Natural killer cell (primary cell): ENCODE results near the gene CATSPER3. TPM values are rescaled to one million over a fixed set of nuclear protein-coding genes. Genes with fewer than 3 reads are reported as not detected.

Source experiments
- ATAC-seq, 3 donors: fragments of 150-1000 bp in 2 of 3; fragments of 200-7000 bp in 1 of 3; cut with Tn5 transposase; 1 replicate in 1 of 3; 2 replicates in 2 of 3; pipeline ENCODE4 v1.10.0; 2021; ENCODE audit warnings: mild to moderate bottlenecking in 2 of 3, moderate library complexity in 2 of 3
- DNase-seq, 2 donors: peaks; one replicate each; pipeline versions ENCODE4 v3.0.0 to v3.0.0-alpha.2; 2013 to 2021; ENCODE audit warnings: mixed read lengths in 1 of 2
- H3K27ac ChIP-seq: one replicate; pipeline ENCODE4 v1.5.1; 2013; ENCODE audit warnings: mild to moderate bottlenecking, low read length
- H3K27me3 ChIP-seq: one replicate; pipeline ENCODE4 v1.6.1; 2013; ENCODE audit warnings: low read length; ENCODE audit not compliant: control insufficient read depth, insufficient read depth
- H3K36me3 ChIP-seq: one replicate; pipeline ENCODE4 v1.6.1; 2013; ENCODE audit warnings: low read length; ENCODE audit not compliant: control insufficient read depth, insufficient read depth
- H3K4me1 ChIP-seq: one replicate; pipeline ENCODE4 v1.6.1; 2013; ENCODE audit warnings: low read length; ENCODE audit not compliant: control insufficient read depth, insufficient read depth
- H3K4me3 ChIP-seq: one replicate; pipeline ENCODE4 v1.5.1; 2013; ENCODE audit warnings: low read length
- H3K9me3 ChIP-seq: one replicate; pipeline ENCODE4 v1.6.1; 2013; ENCODE audit warnings: low read length; ENCODE audit not compliant: control insufficient read depth, insufficient read depth
- H3K27ac Mint-ChIP-seq, 2 donors: one replicate each; pipeline ENCODE4 v1.8.0; 2022; ENCODE audit warnings: mild to moderate bottlenecking in 2 of 2, mixed read lengths in 2 of 2, moderate library complexity in 1 of 2
- H3K27me3 Mint-ChIP-seq, 2 donors: one replicate each; pipeline ENCODE4 v1.8.0; 2022; ENCODE audit warnings: low read depth in 2 of 2, mixed read lengths in 2 of 2
- H3K36me3 Mint-ChIP-seq: one replicate; pipeline ENCODE4 v1.8.0; 2022; ENCODE audit warnings: mixed read lengths
- H3K4me1 Mint-ChIP-seq, 2 donors: one replicate each; pipeline ENCODE4 v1.8.0; 2022; ENCODE audit warnings: mixed read lengths in 2 of 2
- H3K4me3 Mint-ChIP-seq: one replicate; pipeline ENCODE4 v1.8.0; 2022; ENCODE audit warnings: mild to moderate bottlenecking, moderate library complexity, mixed read lengths
- H3K9me3 Mint-ChIP-seq, 2 donors: one replicate each; pipeline ENCODE4 v1.8.0; 2022; ENCODE audit warnings: mixed read lengths in 2 of 2
- WGBS: methylation state at CpG from one replicate; pipeline ENCODE4 v1.1.7; 2013; ENCODE audit warnings: missing lambda C conversion rate; ENCODE audit not compliant: insufficient coverage; 5-methylcytosine and 5-hydroxymethylcytosine counted together
- intact Hi-C: fragments of 100-400 bp; cut with micrococcal nuclease; formaldehyde crosslinking; loops from one replicate; pipeline ENCODE4 v1.14.2; 2022
- total RNA-seq, 4 donors: library from RNA; stranded (reverse); fragments of 120-200 nt in 1 of 4; gene quantifications; one replicate each; pipeline versions ENCODE4 v1.2.3 to v1.2.4, GENCODE V29; 2013 to 2022
- TF ChIP-seq, protein P1 (sequence below): fragments of 200-600 bp; IDR thresholded peaks from one replicate; pipeline ENCODE4 v1.8.0; 2022; ENCODE audit warnings: antibody characterized with exemption

CATSPER3 gene
- total RNA-seq, 3 donors from 2014 or later (not counting 1 experiment from before 2014, with no cell fraction given), result 0.31 to 0.79 (median 0.55) TPM

DNA sequence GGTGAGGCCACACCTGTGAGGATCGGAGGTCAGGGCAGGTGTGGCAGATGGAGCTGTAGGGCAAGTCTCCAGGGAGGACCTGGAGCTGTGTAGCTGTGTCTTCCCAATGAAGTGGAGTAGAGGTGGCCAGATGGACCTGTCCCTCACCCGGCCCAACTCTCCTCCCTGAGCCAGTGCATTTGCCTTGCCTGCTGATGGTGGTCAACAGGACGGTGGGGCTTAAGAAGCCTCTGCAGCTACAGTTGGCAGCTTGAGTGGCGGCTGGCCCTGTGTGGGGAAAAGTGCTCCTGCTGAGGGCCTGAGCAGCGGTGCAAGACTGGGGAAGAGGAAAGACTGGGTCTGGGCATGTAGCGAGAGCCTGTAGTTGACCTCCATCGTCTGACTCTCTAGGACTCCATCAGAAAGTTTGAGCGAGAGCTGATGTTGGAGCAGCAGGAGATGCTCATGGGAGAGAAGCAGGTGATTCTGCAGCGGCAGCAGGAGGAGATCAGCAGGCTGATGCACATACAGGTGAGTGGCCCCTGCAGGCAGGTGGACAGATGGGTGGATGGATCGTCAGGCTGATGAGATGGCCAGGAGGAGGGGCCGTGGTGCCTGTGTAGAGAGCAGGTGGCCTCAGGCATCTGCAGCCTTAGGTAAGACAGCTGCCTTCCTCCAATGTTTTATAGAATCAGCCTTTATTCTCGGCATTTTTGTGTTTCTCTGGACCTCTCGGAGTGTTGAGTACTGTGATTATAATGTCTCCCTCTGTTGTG, 41.5 kb downstream of the CATSPER3 start:
- H3K4me1 ChIP-seq, result no peaks in the 10 kb centered on the region
- Mint-ChIP-seq H3K9me3 (no peaks in the 10 kb centered on the region), H3K36me3 (no peaks in the 10 kb centered on the region), H3K27ac (no peak overlapping the region), H3K4me3 (no peak overlapping the region), H3K4me1 (no peaks in the 10 kb centered on the region), H3K27me3 (no peaks in the 10 kb centered on the region)
- intact Hi-C loops, result no loop called here
- no peaks in the 10 kb centered on the region for H3K27me3 ChIP-seq
- DNase-seq, result no peak
- H3K4me3 ChIP-seq, result no peak overlapping the region
- no peaks in the 10 kb centered on the region for H3K36me3 ChIP-seq
- no peak overlapping the region for H3K27ac ChIP-seq
- no peaks in the 10 kb centered on the region for H3K9me3 ChIP-seq
- no peak for ATAC-seq
- WGBS, result 92% methylated on average over 12 of the region's 13 CpGs
- TF ChIP-seq, protein P1, sequence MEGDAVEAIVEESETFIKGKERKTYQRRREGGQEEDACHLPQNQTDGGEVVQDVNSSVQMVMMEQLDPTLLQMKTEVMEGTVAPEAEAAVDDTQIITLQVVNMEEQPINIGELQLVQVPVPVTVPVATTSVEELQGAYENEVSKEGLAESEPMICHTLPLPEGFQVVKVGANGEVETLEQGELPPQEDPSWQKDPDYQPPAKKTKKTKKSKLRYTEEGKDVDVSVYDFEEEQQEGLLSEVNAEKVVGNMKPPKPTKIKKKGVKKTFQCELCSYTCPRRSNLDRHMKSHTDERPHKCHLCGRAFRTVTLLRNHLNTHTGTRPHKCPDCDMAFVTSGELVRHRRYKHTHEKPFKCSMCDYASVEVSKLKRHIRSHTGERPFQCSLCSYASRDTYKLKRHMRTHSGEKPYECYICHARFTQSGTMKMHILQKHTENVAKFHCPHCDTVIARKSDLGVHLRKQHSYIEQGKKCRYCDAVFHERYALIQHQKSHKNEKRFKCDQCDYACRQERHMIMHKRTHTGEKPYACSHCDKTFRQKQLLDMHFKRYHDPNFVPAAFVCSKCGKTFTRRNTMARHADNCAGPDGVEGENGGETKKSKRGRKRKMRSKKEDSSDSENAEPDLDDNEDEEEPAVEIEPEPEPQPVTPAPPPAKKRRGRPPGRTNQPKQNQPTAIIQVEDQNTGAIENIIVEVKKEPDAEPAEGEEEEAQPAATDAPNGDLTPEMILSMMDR, result no peak

DNA sequence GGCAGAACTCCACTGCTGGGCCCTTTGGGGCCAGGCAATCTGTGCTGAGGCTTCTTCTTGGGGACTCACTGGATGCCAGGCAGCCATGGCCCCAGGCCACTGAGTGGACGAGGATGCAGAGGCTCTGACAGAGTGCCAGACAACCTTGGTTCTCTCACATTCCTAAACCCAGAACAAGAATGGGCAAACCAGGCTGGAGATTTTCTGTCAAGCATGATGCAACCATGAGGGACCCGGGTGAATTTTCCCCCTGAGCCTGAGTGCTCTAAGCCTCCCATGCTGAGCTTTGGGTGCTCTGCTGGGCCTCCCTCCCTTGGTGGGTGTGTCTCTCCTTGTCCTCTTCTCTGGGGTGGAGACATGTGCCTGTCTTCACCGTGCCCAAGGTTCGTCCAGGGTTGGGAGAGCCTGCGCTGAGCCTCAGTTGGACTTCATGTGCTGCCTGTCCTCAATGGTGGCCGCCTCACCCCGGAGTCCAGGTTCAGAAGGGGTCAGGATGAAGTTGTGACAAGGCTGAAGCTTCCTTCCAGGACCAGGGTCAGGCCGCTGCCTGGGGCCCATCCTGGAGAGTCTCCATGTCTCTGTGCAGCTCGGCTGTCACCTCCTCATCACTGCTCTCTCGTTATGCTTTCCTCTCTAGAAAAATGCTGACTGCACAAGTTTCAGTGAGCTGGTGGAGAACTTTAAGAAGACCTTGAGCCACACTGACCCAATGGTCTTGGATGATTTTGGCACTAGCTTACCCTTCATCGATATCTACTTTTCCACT, 42.2 kb downstream of the CATSPER3 start:
- no peak overlapping the region for H3K4me3 Mint-ChIP-seq
- H3K9me3 ChIP-seq, result no peaks in the 10 kb centered on the region
- H3K27me3 ChIP-seq, result no peaks in the 10 kb centered on the region
- H3K4me3 ChIP-seq, result no peak overlapping the region
- no peak overlapping the region for H3K27ac ChIP-seq
- no peaks in the 10 kb centered on the region for H3K36me3 ChIP-seq
- WGBS, result 91% methylated on average over 11 of the region's 11 CpGs
- ATAC-seq, result no peak
- no peaks in the 10 kb centered on the region for H3K9me3 Mint-ChIP-seq
- no peaks in the 10 kb centered on the region for H3K36me3 Mint-ChIP-seq
- intact Hi-C loops, result no loop called here
- H3K4me1 ChIP-seq, result no peaks in the 10 kb centered on the region
- TF ChIP-seq, protein P1, result no peak
- DNase-seq, result no peak
- no peak overlapping the region for H3K27ac Mint-ChIP-seq
- H3K27me3 Mint-ChIP-seq, result no peaks in the 10 kb centered on the region
- no peaks in the 10 kb centered on the region for H3K4me1 Mint-ChIP-seq

DNA sequence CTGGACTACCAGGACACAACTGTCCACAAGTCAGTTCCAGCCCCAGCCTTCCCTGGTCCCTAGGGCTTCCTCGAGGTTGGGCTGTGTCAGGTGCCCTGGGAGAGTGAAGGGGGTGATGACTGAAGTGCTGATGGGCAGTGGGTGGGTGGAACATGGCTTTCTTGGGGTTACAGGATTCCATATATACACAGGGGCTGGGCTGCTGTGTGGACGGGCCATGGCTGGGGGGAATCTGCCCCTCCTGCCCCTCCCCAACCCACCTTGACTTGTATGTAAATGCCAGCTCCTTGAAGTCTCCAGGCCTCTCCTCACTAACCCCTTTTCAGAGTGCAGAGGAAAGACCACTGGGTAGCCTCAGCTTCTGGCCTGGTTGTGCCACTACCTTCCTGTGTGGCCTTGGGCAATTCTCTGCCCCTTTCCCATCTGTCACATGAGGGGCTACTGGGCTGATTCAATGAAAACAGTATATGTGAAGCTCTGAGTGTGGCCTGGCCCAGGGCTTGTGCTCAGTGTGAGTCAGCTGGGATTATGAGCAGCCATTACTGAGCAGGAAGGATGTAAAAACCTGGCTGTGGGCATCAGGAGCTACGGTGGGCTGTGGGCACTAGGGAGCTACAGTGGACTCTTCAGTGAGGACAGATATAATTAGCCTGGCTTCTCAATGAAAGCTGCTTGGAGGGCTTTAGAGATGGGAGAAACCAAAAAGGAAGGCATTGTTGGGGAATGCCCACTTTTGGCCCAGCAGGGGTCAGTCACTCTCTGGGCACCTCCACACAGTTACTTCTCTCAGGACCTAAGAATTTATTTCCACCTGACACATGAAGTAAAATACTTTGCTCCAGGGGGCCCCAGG, 43.0 kb downstream of the CATSPER3 start:
- no peak for ATAC-seq
- H3K27ac Mint-ChIP-seq, result no peak overlapping the region
- H3K4me3 ChIP-seq, result no peak overlapping the region
- TF ChIP-seq, protein P1, result no peak
- H3K9me3 Mint-ChIP-seq, result no peaks in the 10 kb centered on the region
- intact Hi-C loops, result no loop called here
- whole genome bisulfite sequencing, result 79% methylated on average over 3 of the region's 3 CpGs
- no peaks in the 10 kb centered on the region for H3K4me1 ChIP-seq
- no peak overlapping the region for H3K4me3 Mint-ChIP-seq
- H3K27me3 ChIP-seq, result no peaks in the 10 kb centered on the region
- no peak for DNase-seq
- no peak overlapping the region for H3K27ac ChIP-seq
- no peaks in the 10 kb centered on the region for H3K4me1 Mint-ChIP-seq
- no peaks in the 10 kb centered on the region for H3K9me3 ChIP-seq
- H3K36me3 ChIP-seq, result no peaks in the 10 kb centered on the region
- H3K27me3 Mint-ChIP-seq, result no peaks in the 10 kb centered on the region
- H3K36me3 Mint-ChIP-seq, result no peaks in the 10 kb centered on the region
